Stimulated activated CD4-positive, alpha-beta T cell treated with anti-CD3 and anti-CD28 coated beads, TNF-alpha, amount 100 ng/mL, for 48 hours (primary cell): ENCODE measurements around the gene ACSBG1.

Experiments
- DNase-seq, 3 donors: peaks; one replicate each; pipeline ENCODE4 v3.0.0-alpha.2; 2020; ENCODE audit warnings: low read depth in 3 of 3

The ACSBG1 gene, protein sequence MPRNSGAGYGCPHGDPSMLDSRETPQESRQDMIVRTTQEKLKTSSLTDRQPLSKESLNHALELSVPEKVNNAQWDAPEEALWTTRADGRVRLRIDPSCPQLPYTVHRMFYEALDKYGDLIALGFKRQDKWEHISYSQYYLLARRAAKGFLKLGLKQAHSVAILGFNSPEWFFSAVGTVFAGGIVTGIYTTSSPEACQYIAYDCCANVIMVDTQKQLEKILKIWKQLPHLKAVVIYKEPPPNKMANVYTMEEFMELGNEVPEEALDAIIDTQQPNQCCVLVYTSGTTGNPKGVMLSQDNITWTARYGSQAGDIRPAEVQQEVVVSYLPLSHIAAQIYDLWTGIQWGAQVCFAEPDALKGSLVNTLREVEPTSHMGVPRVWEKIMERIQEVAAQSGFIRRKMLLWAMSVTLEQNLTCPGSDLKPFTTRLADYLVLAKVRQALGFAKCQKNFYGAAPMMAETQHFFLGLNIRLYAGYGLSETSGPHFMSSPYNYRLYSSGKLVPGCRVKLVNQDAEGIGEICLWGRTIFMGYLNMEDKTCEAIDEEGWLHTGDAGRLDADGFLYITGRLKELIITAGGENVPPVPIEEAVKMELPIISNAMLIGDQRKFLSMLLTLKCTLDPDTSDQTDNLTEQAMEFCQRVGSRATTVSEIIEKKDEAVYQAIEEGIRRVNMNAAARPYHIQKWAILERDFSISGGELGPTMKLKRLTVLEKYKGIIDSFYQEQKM

DNA sequence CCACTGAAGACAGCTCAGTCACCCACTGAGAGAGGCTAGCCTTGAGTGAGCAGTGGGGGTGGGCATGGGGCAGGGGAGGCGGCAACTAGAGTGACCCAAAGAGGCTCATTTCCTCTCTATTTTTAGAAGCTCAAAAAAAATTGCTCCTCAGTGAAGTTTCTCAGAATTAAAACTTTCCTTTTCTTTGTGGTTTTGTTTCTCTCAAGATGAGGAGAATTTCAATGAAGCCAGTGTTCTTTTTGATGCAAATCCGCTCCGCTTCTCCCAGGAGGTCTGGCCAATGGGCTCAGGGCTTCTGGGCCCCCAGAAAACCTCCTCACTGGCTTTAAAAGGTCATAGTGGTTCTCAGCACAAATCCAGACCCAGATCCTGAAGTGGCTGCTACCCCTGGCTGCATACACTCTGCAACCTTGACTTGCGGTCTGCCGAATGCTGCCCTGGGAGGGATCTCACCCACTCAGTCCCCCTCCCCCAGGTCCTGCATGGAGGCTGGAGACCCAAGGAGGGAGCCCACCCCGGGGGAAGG lies at the start of gene ACSBG1:
Gene ACSBG1, minus strand, starts transcription at position 51 of the 526 bp plus-strand sequence. CDS start 64 bp downstream, outside the sequence.
- no peak for DNase-seq

DNA sequence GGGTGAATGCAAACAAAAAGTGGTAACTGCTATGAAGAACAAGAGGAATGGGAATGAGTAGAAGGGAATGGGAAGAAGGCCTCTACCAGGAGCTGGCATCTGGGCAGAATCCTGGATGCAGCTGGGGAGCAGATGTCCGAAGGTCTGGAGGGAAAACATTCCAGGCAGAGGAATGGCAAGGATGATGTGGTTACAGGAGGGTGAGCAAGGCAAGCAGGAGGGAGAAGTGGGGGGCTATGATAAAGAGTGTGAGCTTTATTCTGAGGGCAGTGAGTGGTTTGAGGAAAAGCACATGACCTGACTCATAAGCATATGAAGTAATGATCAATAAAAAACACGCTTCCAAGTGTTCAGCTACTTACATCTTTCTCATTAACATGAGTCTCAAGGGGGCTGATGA lies 48.0 kb upstream of the ACSBG1 start:
- no peak for DNase-seq

DNA sequence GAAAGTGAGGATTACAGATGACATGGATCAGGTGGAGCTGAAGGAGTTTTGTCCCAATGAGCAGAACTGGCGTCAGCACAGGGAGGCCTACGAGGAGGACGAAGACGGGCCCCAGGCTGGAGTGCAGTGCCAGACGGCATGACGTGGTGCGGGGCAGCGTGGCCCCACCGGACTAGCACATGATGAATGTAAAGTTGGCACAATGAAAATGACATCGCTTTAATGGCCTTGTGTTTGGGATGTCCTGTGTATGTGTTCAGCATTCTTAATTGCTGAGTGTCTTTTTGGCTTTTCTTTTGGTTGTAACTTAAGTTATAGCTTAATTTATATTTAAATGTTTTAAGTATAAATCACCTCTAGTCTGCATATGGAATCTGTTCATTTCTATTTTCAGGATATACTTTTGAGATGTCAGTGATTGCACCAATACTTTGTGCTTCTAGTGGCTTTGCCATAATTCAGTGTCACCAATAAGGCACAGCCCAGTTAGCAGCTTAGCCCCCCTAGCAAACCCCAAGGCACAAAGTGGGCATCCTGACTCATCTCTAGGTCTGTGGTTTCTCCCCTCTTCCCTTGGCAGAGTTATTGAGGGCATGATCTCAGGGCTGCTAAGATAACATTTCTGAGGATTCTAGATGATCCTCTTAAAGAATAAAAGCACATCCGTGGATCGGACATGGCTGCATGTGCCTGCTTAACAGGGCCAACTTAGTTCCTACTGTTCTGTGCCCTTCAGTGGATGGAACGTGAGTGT lies 46.1 kb upstream of the ACSBG1 start:
- no peak for DNase-seq

DNA sequence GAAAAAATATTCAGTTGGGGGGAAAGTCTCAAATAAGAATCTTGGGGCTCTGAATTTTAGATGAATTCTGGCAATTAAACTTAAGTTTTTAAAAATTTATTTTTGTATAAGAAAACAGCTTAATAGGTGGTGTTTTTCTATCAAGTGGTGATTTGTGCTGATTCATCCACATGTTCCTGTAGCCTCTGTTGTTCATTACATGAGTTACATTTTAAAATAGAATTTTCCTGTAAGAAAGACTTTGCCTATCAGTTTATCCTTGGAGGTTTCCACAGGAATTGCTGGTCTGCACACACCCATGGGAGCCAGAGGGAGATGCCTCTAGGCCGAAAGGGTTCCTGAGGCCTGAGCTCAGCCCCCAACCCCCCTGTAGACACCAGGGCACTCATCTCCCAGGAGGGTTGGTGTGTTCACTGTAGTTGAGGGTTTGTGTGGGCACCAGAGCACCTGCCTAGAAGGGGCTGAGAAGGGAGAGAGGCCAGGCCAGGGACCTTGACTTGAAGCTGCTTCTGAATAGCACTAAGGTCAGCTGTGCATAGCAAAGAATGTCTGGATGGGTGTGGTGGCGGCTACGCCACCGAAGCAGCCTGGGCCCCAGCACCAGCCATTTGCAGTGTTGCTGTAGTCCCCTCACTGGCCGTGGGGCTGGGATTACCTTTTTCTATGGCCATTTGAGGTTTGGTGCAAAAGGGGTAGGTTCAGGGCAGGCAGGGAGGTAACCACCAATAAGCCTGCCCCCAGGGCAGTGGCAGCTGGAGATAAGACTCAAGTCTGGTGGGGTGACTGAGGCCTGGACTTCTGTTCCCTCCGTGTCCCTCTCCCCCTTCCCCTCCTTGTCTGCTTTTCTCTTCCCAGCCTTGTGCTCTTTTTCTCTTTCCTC lies 41.9 kb upstream of the ACSBG1 start:
- DNase-seq, result no peak

DNA sequence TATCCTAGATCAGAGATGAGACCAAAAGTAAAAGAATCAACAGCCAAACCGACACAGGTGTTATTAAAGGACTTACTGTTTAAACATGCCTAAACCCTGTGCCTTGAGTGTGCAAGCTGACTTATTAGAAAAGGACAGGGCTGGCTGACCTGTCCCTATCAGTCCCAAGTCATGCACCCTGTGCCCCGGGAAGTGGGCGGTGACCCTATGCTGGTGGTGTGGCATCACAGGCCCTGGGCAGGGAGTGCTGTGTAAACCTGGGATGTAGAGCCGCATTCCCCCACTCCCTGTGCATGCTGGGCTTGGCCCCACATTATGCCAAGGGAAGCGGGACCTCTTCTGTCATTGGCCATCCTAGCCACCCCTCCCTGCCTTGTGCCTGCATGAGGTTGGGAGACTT lies 40.6 kb upstream of the ACSBG1 start:
- no peak for DNase-seq

DNA sequence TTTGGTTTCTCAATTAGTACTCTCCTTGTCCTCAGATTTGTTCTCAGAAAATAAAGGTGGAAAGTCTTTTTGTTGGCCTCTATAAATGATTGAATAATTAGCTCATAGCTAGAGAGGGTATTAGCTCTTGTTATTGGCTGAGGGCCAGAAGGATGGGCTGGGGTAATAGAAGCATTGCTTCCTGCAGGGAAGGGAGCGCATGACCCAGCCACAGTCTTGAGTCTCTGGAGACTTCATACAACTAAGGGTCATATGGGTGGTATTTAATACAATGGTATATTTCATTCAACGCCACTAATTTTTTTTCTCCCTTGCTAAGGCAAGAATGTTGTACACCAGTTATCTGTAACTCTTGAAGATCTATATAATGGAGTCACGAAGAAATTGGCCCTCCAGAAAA lies 38.4 kb upstream of the ACSBG1 start:
- no peak for DNase-seq

DNA sequence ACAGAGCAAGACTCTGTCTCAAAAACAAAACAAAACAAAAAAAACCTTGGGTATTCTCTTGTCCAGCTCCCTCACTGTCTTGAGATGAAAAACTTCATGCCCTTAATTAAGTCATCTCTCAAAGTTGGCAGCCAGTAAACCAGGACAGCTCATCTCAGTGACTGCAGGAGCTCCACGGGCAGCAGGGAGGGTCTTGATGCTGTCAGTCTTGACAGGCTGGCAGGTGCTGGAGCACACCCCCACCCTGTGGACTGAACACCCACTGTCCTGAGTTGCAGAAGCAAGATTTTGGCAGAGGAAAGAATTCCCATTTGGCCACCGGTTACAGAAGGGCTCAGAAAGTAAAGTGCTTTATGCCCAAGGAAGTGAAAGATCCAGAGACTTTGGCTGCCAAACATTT lies 38.0 kb upstream of the ACSBG1 start:
- DNase-seq, result no peak

DNA sequence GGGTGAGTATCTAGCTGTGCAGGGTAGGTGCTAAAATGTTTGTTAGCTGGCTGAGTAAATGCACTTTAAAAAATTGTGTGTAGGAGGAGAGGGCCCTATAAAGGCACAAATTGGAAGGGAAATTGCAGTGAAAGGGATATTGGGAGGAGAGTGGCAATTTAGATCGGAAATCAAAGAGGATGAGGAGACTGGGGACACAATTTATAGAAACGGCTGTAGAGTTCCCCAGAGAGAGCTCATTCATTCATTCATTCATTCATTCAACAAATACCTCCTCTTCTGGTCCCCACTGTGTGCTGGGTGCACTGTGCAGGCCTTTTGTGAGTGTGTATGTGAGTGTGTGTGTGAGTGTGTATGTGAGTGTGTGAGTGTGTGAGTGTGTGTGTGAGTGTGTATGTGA lies 32.4 kb upstream of the ACSBG1 start:
- DNase-seq, result no peak

DNA sequence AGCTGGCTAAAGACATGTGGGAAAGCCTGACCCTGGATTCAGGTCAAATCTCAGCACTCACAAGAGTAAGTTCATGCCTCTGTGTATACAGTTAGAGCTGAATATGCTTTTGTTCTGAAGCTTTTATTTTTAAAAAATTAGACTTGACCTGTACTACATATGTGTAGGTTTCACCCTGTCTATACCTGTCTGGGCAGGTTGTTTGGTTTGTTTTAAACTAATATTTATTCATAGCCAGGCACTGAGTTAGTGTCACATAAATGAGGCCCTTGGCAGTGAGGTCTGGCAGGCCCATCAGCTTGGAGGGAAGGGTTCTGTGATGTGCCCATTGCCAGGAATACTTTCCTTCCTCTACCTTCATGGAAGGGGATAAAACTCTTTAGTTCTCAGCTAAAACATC lies 31.9 kb upstream of the ACSBG1 start:
- no peak for DNase-seq

DNA sequence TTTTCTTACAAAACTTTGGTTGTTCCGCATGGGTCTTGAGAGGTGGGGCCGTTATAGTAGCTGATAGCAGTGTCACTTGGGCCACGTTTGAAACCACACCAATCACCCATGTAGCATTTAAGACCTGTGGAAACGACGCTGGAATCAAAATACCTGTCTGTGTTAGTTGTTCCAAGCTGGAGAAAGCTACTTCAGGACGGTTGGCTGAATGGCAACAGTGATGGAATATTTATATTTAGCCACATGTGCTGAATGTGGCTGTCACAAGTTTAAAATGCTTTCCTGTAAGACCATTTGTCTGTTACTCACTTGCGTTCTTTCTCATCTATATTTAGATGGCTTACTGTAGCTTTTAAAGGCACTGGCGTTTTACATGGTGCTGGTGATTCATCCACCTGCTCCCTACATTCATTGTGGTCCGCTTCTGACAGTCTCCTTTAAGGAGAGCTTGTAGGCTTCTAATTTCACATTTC lies 31.4 kb upstream of the ACSBG1 start:
- DNase-seq, result no peak

DNA sequence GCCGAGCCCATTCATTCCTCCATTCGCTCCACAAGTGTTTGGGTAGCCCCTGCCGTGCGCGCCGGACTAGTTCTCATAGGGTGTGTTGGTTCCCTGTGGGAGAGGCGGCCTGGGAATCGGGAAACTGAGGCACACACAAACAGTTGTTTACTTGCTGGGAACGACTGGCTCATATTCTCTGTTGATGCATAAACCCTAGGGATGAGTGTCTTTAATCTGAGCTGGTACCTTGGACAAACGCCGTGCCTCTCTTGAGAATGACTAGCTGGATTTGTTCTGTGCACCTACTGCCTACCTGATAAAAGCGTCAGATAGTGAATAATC lies 30.7 kb upstream of the ACSBG1 start:
- no peak for DNase-seq

DNA sequence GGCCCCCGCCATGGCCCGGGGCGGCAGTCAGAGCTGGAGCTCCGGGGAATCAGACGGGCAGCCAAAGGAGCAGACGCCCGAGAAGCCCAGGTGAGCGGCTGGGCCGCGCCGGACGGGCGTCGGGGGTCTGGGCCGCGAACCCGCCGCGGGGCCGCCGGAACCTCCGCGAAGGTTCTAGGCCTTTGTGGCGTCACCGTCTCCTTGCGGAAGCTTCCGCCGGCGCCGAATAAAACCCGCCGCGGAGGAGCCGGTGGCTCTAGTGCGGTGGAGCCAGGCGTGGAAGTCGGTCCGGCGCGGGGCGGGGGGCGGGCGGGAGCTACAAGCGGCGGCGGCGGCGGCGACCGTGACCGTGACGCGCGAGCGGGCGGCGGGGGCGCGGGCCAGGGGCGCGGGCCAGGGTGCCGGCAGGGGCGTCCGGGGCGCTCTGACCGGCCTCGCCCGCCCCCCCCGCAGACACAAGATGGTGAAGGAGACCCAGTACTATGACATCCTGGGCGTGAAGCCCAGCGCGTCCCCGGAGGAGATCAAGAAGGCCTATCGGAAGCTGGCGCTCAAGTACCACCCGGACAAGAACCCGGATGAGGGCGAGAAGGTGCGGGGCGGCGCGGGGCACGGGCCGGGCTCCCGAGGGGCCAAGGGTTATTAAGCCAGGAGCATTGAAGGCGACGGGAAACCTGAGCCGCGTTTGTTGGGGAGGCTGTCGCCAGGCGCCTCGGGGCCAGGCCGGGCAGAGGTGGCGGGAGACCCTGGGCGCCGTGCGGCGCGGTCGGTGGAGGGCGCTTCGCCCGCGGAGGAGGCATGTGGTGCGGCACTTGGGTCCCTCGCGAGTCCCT lies 30.2 kb upstream of the ACSBG1 start, which contains the start of gene DNAJA4:
Gene DNAJA4, plus strand, starts transcription at position 259 of the 833 bp plus-strand sequence. Its CDS starts 202 bp downstream, at position 461.
- peak; percentile 13 to 45 (median 19) for DNase-seq

DNA sequence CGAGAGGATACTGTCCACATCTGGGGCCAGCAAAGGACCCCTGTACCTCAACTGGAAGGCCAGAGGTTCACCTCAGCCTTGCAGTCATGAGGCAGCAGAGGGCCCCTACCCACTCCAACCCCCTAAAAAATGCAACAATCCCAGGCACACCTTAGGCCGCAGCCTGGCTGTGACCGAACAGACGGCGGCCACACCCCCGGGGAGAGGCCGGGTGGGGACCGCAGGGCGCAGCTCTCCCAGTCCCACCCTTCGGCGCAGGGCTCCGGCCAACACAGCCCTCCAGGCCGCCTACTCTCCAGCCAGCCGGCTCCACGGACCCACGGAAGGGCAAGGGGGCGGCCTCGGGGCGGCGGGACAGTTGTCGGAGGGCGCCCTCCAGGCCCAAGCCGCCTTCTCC lies 29.5 kb upstream of the ACSBG1 start:
- DNase-seq, result no peak

DNA sequence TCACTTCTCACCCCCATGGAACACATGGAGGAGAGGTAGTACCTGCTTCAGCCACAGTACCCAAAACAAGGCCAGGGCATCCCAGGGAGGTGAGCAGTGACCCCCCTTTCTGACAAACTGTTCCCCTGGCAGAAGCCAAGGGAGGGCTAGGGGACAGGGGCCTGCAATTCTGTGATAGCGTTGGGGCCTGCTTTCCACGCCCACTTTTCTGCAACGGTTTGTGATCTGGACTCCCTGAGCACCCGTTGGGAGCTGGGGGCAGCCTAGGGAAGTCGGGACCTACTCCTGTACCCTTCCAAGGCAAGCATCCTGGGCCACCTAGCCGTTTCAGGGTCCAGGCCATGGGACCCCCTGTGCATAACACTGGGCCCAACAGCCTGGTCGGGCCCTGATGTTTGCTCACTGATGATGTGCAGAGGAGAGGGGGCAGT lies 29.0 kb upstream of the ACSBG1 start:
- DNase-seq, result no peak

DNA sequence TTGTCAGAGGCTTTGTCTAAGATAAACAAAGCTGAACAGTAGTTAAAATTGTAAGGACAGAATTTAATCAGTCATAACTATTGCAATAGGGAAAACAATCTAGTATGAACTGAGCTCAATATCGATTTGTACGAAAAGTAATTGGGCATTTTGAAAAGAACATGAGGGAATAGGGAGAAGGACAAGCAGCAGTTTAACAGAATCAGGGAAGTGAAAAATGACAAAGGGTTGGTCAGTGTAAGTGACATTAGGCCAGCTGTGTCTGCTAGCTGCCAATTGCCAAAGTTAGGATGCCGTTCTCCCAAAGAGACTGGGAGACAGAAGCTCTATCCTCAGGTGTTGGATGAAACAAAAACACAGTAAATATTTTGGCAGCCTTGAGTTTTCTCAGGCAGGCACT lies 26.7 kb upstream of the ACSBG1 start:
- no peak for DNase-seq

DNA sequence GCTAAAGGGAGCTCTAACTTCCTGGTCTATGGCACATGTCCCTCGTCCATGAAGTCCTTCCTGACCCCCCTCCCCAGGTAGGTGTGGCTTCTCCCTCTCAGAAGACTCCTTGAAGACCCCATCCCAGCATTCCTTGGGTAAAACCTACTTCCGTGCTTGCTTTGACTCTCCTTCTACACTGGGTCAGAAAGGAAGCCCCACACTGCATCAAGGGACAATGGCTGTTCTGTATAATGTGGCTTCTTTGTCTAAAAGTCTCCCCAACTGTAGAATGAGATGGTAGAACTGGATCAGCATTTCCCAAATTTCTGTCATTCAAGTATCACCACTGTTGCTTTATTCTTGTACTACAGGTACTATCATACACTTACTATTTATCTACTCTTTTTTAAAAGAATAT lies 26.1 kb upstream of the ACSBG1 start:
- DNase-seq, result no peak

DNA sequence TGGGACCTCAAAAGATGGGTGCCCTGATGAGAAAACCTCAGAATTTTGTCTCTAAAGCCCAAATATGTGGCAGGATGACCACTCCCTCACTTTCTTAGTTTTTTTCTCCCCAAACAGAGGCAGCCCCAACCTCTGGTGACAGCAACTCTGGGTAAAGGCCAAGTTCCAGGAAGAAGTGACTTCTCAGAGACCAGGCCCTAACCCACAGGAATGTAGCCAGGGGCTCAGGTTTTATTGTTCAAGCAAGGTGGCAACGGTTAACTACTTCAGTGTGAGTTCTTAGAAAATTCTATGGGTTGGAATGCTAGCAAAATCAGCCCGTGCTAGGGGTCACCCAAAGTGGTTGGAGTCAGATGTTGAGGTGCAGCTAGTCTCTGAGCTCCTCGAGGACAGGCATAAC lies 24.9 kb upstream of the ACSBG1 start:
- no peak for DNase-seq

DNA sequence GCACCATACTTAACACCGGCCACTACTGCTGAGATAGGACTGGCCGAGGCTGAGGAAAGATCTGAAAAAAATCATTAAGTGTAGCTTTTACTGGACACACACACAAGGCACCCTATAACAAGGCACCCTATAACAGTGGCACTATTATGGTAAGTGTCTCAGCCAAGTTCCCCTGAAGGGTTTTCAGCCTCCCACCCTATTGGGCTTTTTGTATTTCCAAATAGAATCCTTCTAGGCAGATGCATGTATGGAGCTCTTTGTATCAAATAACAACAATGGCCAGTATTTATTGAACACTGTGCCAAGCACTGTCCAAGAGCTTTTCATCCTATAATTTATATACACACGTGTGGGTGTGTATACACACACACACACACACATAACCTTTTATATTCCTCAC lies 23.3 kb upstream of the ACSBG1 start:
- no peak for DNase-seq

DNA sequence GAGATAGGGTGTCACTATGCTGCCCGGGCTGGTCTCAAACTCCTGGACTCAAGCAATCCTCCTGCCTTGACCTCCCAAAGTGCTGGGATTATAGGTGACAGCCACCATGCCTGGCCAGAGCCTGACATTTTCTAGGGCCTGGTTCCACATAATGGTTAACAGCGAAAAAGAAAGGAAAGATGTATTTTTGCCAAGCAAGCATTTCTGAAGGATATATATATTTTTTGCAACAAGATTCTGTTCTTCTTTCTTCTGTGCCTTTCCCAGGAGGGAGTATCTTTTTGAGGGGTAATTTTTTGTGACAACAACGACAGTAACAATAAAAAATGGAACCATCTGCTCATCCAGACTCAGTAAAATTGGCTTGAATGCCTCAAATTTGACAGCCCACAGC lies 21.7 kb upstream of the ACSBG1 start:
- DNase-seq, result no peak

DNA sequence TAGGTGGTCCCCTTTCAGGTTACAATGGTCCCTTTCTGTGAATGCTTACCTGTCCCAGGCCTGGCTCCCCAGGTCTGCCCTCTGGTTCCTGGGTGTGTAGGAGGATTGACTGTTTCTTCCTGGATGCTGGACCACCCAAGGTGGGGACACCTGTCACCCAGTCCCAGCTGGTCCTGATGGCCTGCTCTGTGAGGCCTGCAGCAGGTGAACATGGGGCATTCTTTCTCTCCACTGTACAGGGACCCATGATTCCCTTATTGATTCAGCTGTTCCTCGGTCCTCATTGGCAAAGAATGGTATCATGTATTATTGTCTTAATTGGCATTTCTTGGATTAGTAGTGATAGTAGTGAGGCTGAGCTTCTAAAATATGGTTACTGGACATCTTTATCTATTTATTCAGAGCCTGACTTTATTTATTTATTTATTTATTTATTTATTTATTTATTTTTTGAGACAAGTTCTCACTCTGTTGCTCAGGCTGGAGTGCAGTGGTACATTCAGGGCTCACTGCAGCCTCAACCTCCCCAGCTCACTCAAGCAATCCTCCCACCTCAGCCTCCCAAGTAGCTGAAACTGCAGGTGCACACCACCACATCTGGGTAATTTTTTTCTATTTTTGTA lies 21.2 kb upstream of the ACSBG1 start:
- DNase-seq, result no peak
